SH-SY5Y (cell line): Measurements from ENCODE around the gene POLD1.

Source experiments
- GATA2 ChIP-seq: IDR thresholded peaks from 2 replicates; pipeline ENCODE4 v1.6.1; 2011; ENCODE audit warnings: mild to moderate bottlenecking, low read depth, low read length
- GATA3 ChIP-seq: IDR thresholded peaks from 2 replicates; pipeline ENCODE4 v1.6.1; 2011; ENCODE audit warnings: low read depth, mild to moderate bottlenecking, low read length, moderate library complexity

GRCh38 chr19:50376166-50377050 is 7.7 kb upstream of the POLD1 start, which contains the start of gene NR1H2:
- TF ChIP-seq GATA3 = no peak
- no peak for TF ChIP-seq GATA2
